Endodermal cell (in vitro differentiated cells): ENCODE data around the gene LHPP. TPM values are rescaled to one million over a fixed set of nuclear protein-coding genes. Genes with fewer than 3 reads are reported as not detected.

Source experiments
- DNase-seq: peaks from one replicate; pipeline ENCODE4 v3.0.0-alpha.2; 2017
- H3K27ac ChIP-seq: 2 replicates; pipeline ENCODE4 v1.5.1; 2013; ENCODE audit warnings: mild to moderate bottlenecking, low read depth, low read length, moderate library complexity
- H3K27me3 ChIP-seq: 2 replicates; pipeline ENCODE4 v1.6.1; 2013; ENCODE audit warnings: mild to moderate bottlenecking, low read length, moderate library complexity; ENCODE audit not compliant: insufficient read depth, control insufficient read depth, poor library complexity, severe bottlenecking
- H3K36me3 ChIP-seq: 2 replicates; pipeline ENCODE4 v1.7.0; 2013; ENCODE audit warnings: mild to moderate bottlenecking, low read length, moderate library complexity; ENCODE audit not compliant: control insufficient read depth, insufficient read depth
- H3K4me1 ChIP-seq: one replicate; pipeline ENCODE4 v1.7.0; 2013; ENCODE audit warnings: low read length; ENCODE audit not compliant: control insufficient read depth, insufficient read depth
- H3K4me3 ChIP-seq: 2 replicates; pipeline ENCODE4 v1.5.1; 2013; ENCODE audit warnings: mild to moderate bottlenecking, low read length, moderate library complexity
- H3K9ac ChIP-seq: 2 replicates; pipeline ENCODE4 v1.6.1; 2013; ENCODE audit warnings: mild to moderate bottlenecking, low read length, moderate library complexity; ENCODE audit not compliant: poor library complexity, severe bottlenecking; ENCODE audit errors: extremely low read depth
- H3K9me3 ChIP-seq: 2 replicates; pipeline ENCODE4 v1.6.1; 2013; ENCODE audit warnings: mild to moderate bottlenecking, low read length, moderate library complexity; ENCODE audit not compliant: control insufficient read depth
- H3K27ac Mint-ChIP-seq: 2 replicates; pipeline ENCODE4 v1.8.0; 2020; ENCODE audit warnings: mixed read lengths
- H3K27me3 Mint-ChIP-seq: 2 replicates; pipeline ENCODE4 v1.8.0; 2021; ENCODE audit warnings: mild to moderate bottlenecking, mixed read lengths; ENCODE audit not compliant: insufficient read depth
- H3K36me3 Mint-ChIP-seq: 2 replicates; pipeline ENCODE4 v1.8.0; 2020; ENCODE audit warnings: low read depth, mixed read lengths
- H3K4me1 Mint-ChIP-seq: 2 replicates; pipeline ENCODE4 v1.8.0; 2020; ENCODE audit warnings: mixed read lengths
- H3K4me3 Mint-ChIP-seq: 2 replicates; pipeline ENCODE4 v1.8.0; 2020; ENCODE audit warnings: mild to moderate bottlenecking, moderate library complexity, mixed read lengths
- H3K9me3 Mint-ChIP-seq: 2 replicates; pipeline ENCODE4 v1.8.0; 2020; ENCODE audit warnings: mild to moderate bottlenecking, mixed read lengths
- CTCF ChIP-seq: fragments of 200-600 bp; sonication (generic); conservative IDR thresholded peaks from 2 replicates; pipeline ENCODE4 v1.5.0; 2021; ENCODE audit warnings: antibody characterized with exemption, mild to moderate bottlenecking
- WGBS, 2 experiments: methylation state at CpG; one replicate each; pipeline versions ENCODE4 v1.1.5 to v1.1.7; 2013; ENCODE audit warnings: missing lambda C conversion rate in 2 of 2, mixed read lengths in 1 of 2; ENCODE audit not compliant: insufficient coverage in 1 of 2, insufficient read length in 1 of 2; 5-methylcytosine and 5-hydroxymethylcytosine counted together
- total RNA-seq, 2 donors: library from RNA; stranded (reverse); fragmentation: NEBNext Ultra II Directional in 1 of 2; extraction: Animal tissue kit (Norgen Biotek cat#: 25700) in 1 of 2; gene quantifications; 2 replicates in 1 of 2; 3 replicates in 1 of 2; pipeline ENCODE4 v1.2.1, GENCODE V29; 2021

The LHPP gene
- total RNA-seq, 2 donors from 2014 or later = 23.3 to 24.8 TPM

GRCh38 chr10:124539935-124540641, 78.5 kb downstream of the LHPP start:
- Histone ChIP-seq H3K9ac (no peak overlapping the region), H3K27ac (no peak overlapping the region), H3K36me3 (no peaks in the 10 kb centered on the region), H3K4me3 (no peak overlapping the region), H3K4me1 (no peaks in the 10 kb centered on the region), H3K27me3 (no peaks in the 10 kb centered on the region), H3K9me3 (no peaks in the 10 kb centered on the region)
- peak; percentile 81 for TF ChIP-seq CTCF
- H3K36me3 Mint-ChIP-seq = no peaks in the 10 kb centered on the region
- 77 to 80% methylated on average over 11 to 26 of the region's 26 CpGs for WGBS, 2 experiments
- H3K27ac Mint-ChIP-seq = no peak overlapping the region
- H3K4me3 Mint-ChIP-seq = no peak overlapping the region
- H3K9me3 Mint-ChIP-seq = no peaks in the 10 kb centered on the region
- peaks cover 8% of the 10 kb centered on the region for H3K4me1 Mint-ChIP-seq
- DNase-seq = peak; percentile 91
- no peaks in the 10 kb centered on the region for H3K27me3 Mint-ChIP-seq

- Histone ChIP-seq H3K27me3 (no peaks in the 10 kb centered on the region), H3K27ac (no peak overlapping the region), H3K4me1 (no peaks in the 10 kb centered on the region), H3K9me3 (no peaks in the 10 kb centered on the region), H3K9ac (no peak overlapping the region), H3K4me3 (no peak overlapping the region), H3K36me3 (no peaks in the 10 kb centered on the region)
- WGBS, 2 experiments = 93% methylated on average over 20 to 23 of the region's 23 CpGs
- H3K36me3 Mint-ChIP-seq = no peaks in the 10 kb centered on the region
- no peak for DNase-seq
- no peak overlapping the region for H3K4me3 Mint-ChIP-seq
- no peak overlapping the region for H3K27ac Mint-ChIP-seq
- no peak for TF ChIP-seq CTCF
- H3K9me3 Mint-ChIP-seq = no peaks in the 10 kb centered on the region
- H3K4me1 Mint-ChIP-seq = peaks cover 3% of the 10 kb centered on the region
- H3K27me3 Mint-ChIP-seq = no peaks in the 10 kb centered on the region
Observed at GRCh38 chr10:124541076-124541903, 79.7 kb downstream of the LHPP start.

- Mint-ChIP-seq H3K4me1 (no peaks in the 10 kb centered on the region), H3K27ac (no peak overlapping the region), H3K4me3 (no peak overlapping the region), H3K36me3 (no peaks in the 10 kb centered on the region), H3K27me3 (no peaks in the 10 kb centered on the region), H3K9me3 (no peaks in the 10 kb centered on the region)
- Histone ChIP-seq H3K4me3 (no peak overlapping the region), H3K27ac (no peak overlapping the region), H3K9me3 (no peaks in the 10 kb centered on the region), H3K36me3 (no peaks in the 10 kb centered on the region), H3K27me3 (no peaks in the 10 kb centered on the region), H3K4me1 (no peaks in the 10 kb centered on the region), H3K9ac (no peak overlapping the region)
- no peak for DNase-seq
- 89 to 100% methylated on average over 2 to 3 of the region's 3 CpGs for WGBS, 2 experiments
- TF ChIP-seq CTCF = no peak
Observed at GRCh38 chr10:124542336-124542735, 80.7 kb downstream of the LHPP start.
